GM19463 (cell line): Measurements from ENCODE around the gene AMER2.
"Not testable (repeated sequence)": the region's sequence is repeated elsewhere in the genome, so short reads cannot be mapped to it uniquely, and the experiment has no call there.

ENCODE experiments used
- ATAC-seq: cut with Tn5 transposase; IDR thresholded peaks from one replicate; pipeline ENCODE4 v1.9.1; 2021; ENCODE audit warnings: mild to moderate bottlenecking, moderate library complexity; ENCODE audit not compliant: unreplicated experiment

AMER2 gene

DNA sequence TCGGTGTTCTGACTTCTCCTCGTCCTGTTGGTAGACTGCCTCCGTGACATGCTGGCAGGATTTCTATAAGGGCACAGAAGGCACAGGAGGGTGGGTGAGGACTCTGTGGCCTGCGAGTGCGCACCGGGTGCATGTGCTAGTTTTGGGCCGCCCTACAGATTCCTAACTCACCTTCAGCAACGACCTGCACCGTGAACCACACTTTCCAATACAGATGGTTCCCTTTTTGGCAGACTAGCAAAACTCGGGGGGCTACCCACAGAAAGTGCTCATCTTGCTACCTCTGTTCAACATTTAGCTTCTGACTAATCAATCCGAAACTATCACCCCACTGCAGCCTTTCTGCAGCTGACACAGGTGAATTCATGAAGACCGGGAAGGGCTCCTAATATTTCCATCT is 14.1 kb upstream of the AMER2 start:
- ATAC-seq = peak; percentile 39

DNA sequence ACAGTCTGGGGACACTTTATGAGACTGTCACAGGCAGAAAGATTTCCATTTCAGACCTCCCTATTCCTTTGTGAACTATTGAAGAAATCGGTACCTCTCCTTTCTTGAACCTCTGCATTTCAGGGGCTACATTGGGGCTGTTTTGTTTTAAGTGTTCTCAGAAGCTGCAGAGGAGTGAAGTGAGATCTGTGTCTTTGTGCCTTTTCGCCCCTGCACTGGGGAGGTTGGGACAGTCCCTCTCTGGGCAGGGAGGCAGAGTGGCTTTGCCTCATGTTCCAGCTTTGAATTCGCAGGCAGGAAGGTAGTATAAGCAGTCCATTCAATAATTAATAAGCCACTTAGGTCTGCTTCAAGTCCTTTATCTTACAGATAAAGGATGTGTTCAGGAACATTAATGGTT is 9.5 kb upstream of the AMER2 start:
- peak; percentile 31 for ATAC-seq

DNA sequence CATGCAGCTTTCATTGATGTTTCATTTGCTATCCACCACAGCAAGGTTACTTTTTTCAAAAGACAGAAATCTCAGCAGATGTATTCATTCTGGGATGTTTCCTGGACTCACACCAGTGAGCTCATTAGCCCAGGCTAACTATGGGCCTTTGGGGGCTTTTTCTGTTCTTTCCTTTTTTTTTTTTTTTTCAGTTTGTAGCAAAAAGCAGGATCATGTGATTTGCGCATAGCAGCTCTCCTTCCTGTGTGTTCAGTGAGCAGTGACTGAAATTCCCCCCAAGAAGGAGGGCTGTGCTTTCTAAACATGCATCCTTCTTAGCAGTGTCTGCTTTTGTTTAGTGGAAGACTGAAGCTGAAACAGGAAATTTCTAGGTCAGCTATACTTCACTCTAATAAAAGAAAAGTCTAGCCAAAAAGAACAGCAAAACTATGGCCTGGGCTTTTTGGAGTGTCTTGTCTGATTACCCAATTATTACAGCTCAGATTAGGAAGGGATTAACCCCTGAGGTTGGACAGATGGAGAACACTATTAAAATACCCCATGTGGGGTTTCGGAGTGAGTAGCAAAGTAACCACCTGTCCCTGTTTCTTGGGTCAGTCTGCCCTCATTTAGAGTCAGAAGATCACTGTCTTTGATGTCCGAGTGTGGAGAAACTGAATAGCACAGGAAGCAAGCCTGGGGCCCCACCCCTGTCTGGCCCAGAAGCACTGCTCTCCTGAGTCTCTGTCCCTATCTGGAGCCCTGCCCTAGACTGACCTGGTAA is 8.9 kb upstream of the AMER2 start:
- peak; percentile 75 for ATAC-seq

DNA sequence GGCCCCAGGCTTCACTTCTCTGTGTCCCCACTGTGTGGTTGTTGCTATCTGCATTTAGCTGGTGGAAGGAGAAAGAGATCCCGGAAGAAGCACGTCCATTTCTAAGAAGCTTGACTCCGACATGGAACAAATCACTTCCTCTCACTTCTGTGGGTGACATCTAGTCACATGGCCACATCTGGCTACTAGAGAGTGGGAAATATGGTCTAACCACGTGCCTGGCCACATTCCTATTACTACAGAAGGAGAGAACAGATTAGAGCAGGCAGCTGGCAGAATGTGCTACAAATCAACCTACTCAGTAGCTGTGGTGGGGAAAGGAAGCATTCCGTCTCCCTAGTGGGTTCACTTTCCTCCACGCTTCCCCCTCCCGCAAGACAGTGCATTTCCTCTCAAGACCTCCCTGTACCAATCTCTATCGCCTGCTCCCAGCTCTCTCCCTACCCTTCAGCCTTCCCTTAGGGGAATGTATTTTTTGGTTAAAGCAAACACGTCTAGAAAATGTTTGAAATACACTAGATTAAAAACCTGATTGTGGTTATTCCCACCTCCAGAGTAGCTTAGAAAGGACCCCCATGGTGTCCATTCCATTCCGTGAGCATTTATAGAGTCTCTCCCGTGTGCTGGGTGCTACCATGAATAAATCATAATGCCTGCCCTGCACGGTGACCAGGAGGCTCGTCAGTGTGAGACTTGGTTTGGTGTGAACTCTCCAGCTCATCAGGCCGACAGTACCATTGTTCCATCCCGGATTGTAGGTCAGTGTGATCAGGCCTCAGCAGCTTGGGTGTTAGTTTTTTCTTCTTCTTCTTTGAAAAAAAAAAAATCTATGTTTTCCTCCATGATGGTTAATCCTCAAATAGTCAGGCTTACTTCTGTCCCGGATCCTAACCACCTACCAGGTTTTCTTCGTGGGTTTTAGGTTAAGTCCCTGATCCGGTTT is 8.0 kb upstream of the AMER2 start:
- ATAC-seq = no peak

DNA sequence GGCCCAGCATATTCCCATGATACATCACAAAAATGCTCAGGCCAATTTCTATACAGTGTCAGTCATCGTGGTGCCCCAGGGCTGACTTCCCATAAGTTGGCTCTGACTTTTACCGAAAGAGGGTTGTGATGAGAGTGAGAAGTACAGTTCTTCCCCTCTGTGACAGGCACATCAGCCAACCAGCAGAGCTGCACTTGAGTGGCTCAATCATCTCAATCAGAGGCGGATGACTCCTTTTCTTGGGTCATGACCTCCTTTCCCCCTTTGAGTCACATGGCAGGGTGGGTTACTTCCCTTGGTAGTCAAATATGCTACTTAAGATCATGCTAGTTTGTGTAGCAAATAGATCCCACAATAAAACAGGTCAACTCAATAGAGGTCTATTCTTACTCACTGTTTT is 6.9 kb upstream of the AMER2 start:
- no peak for ATAC-seq

DNA sequence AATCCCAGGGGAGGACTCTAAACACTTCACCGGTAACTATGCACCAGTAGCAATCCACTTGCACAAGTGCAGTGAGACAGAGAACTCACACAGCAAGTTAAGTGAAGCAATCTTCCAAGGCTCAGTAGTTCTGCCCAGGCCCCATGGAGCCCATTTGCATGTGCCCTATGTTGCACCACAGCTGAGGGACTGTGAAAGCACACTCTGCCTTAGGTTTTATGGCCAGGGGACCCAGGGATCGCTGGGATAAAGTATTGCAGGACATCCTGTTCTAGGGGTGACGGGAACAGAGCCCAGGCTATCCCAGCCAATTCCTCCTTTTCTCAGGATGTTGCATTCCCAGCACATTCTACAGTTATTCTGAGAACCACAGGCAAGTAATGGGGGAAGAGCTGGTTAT is 6.0 kb upstream of the AMER2 start:
- ATAC-seq = no peak

DNA sequence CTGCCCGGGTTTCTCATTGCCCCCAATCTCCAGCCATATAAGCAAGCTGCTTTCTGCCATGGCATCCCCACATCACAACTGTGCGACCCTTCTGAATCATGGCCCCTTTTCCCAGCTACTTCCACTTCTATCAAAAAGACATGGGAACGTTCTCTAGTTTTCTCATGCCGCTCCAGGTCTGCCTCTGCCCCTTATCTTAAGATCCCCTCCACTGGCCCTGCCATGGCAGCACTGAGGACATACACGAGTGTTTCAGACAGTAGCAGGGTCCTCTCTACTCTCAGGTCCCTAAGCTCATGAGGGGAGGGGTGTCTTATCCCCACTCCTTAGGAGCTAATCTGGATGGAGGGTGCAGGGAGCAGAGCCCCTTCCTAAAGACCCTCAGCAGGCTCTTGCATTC is 5.5 kb upstream of the AMER2 start:
- no peak for ATAC-seq

DNA sequence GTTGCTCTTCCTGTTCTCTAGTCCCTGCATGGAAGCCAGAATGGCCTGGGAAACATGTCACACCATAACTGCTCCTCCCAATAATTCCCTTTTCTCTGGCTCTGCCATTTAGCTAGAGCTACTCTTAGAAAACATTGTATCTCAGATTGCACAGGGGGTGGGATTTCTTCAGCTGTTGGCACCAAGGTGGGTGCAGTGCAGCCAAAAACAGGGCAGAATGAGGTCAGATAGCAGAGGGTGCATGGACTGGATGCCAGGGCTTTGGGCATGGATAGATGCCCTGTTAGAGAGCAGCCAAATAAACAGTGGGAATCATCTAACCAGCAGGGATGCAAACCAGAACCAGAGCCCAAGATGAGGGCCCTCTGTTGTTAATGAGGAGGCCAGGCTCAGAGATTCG is 4.9 kb upstream of the AMER2 start:
- no peak for ATAC-seq

DNA sequence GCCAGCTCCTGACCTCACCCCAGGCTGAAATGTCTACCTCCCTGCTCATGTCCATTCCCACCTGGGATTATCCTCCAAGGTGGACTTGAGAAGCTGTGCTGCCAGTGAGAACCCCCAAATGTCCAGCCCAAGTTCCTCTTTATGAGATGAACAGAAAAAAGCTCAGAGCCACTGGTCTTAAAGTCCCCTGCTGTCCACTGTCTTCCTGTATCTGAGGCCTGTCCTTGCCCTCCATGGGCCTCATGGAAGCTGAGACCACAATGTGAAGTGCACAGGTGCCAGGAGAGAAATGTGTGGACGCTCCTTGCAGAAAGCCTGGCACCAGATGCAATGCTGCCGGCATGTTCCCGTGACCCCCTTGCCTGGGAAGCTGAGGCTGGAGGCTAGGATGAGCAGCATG is 3.3 kb upstream of the AMER2 start:
- ATAC-seq = no peak

DNA sequence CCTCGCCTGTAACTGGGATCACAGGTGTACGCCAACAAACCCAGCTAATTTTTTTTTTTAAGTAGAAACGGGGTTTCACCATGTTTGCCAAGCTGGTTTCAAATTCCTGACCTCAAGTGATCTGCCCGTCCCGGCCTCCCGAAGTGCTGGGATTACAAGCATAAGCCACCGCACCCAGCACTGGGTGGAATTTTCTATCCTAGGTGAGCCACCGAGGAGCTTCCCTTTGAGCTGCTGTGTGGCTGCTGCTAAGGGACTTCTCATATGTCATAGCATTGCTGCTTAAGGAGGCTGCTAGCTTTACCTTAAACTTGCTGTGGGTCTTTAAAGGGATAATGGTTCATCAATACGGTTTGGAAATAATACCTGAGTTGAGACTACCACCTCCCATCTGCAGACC is 2.9 kb upstream of the AMER2 start:
- no peak for ATAC-seq

DNA sequence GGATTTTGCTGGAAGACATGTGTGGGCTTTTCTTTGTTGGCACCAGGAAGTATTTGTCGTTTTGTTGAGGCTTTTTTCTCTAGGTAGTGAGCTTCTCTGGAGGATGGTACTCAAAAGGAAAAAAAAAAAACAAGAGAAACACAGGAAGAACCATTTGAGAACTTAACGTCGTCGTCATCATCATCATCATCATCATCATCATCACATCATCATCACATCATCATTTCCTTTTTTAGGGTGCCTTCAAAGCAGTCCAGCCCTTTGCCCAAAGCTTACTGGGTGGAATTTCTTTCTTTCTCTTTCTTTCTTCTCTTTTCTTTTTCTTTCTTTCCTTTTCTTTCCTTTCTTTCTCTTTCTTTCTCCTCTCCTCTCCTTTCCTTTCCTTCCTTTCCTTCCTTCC is 2.2 kb upstream of the AMER2 start:
- ATAC-seq = no peak

DNA sequence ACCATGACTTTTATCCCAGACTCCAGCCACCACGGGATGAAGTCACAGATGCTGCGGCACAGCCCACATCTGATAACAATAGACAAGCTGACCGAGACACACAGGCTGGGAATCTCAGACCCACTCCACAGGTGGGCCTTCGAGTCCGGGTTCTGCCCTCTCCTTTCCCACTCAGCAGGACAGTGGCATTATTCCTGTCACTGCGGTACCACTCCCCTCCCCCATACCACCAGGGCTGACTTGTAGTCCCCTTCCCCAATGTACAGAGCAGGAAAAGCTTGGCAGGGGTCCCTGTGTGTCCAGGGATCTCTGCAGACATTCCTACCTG is 179 bp upstream of the AMER2 start:
- ATAC-seq = no peak

DNA sequence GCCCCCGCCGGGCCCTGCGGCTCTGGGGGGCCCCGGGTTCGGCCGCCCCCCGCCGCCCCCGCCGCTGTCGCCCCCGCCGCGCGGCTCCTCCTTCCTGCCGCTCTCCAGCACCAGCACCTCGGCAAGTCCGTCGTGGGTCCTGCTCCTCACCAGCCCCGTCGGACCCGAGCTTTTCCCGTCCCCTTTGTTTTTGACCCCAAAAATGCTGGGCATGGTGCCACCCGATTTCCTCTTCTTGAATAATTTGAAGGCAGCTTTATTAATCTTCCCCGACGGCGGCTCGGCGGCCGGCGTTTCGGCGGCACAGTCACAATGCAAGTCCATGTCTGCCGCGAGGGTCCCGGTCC is 945 bp downstream of the AMER2 start:
- ATAC-seq = no peak

DNA sequence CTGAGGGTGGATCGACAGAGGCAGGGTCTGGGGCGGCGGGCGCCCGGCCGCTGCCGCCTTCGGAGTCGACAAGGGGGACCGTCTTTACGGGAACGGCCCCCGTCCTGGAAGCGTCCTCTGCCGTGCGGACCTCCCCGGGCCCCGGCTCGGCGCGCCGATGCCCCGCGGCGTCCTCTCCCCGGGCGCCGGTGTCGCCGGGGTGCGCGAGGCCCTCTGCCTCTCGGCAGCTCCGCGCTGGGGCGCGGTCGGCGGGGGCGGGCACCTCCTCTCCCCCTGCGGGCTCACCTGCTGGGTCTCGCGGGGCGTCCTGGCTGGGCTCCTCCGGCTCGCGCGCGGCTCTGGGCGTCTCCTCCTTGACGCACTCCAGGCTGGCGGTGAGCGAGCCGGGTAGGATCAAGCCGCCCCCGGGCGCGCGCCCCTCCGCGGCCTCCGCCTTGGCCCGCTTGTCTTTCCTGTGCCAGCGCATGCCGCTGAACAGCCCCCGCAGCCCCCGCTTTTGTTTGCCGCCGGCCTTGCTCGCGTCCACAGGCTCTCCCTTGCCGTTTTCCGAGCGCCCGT is 1.5 kb downstream of the AMER2 start:
- no peak for ATAC-seq

DNA sequence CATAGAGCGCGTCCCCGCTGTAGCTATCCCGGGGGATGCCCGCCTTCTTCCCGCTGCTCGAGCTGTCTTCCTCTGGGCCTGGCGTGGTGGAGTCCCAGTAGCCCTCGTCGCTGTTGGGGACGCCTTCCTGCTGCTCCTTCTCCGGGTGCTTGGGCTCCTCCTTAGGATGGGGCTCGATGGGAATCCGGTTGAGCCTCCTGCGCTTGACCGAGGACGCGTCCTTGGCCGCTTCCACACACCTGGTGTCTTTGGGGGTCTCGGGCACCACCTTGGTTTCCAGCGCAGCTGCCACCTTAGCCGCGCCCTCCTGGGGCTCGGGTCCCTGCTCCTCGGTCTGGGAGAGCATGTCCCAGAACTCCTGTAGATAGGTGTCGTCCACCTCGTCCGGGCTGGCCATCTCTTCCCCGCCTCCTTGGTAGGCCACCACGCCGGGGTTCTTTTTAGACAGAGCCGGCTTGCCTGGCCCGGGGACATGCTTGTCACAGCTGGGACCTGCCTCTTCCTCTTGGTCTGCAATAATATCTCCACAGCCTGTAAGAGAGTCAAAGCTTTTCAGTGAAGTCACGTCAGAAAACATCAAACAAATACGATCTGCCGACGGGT is 2.0 kb downstream of the AMER2 start:
- ATAC-seq = no peak

DNA sequence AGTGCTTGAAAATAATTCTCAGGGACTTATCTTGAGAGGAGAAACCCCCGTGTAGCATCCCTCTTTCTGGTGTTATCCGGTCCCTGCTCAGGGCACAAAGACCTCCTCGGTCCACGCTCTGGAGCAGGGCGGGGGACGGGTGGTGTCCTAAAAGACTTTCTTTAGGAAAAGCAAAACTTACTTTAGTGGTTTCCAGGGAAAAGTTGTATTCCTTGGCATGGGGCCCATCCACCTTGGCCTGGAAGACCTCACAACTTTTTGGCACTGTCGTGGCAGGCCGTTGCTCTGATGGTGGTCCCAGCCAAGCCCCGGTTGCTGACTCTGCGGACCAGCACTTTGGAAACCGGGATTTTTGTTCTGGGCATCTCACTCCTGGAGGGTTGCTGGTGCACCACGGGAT is 2.7 kb downstream of the AMER2 start:
- ATAC-seq = no peak

DNA sequence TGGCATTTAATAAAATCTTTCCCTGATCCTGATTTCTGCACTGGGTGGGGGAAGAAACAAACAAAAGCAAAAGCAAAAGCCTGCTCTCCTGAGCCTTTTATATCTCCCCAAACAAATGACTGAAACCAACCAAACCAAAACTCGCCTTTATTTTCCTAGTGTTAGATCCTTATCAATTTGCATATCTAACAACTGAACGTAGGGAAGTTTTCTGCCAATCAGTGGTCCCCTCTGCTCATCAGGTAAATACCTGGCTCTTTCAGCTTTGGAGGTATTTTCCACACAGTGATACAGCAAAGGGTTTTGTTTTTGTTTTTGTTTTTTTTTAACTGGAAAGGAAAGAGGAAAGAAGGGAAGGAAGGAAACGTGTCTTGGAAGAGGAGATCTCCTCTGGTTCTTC is 3.3 kb downstream of the AMER2 start:
- no peak for ATAC-seq

DNA sequence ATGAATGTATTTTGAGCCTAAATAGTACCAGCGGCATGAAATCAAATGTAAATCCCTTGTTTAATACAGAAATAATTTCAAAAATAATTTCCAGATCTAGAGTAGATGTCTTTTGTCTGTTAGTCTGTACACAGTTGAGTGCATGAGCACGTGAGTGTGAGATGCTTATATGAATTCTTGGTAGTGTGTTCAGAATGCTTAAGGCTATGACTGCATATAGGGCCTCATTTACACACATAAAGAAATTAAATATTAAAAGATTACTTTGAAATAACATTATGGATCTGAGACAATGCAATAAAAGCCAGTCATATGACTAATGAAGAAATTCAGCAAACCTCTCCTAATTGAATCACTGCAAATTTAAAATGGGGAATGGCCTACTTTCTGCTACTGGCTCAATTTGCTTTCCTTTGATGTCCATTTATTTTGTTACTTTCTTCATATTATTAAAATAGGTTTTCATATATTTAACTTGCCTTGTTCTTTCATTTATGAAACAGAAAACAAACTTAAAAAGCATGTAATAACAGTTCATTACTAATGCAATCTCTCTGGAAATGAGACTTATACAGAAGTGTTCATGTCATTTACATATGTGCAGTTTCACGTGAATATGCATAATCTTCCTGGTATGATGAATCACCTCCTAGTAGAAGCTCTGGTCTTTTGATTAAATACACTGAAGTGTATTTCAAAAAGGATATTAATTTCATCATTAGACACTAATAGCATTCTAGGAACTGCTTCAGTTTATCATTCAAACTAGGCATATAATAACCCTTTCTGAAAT is 4.5 kb downstream of the AMER2 start:
- ATAC-seq = no peak

DNA sequence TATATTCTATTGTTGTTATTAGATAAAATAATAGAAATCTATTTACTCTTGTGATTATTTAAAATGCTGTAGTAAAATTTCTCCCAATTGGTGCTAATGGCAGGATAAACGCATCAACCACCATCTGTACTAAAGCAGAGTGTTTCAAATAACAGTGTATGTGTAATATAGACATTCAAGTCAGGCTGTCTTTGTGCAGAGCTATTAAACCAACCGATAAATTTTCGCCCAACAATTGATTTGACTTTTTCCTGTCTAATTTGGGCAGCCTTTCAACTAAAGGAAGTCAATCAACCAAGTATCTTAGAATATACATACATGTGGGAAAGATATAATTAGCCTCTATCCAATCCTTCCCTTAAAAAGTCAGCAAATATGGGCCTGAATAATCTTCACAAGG is 5.8 kb downstream of the AMER2 start:
- no peak for ATAC-seq

DNA sequence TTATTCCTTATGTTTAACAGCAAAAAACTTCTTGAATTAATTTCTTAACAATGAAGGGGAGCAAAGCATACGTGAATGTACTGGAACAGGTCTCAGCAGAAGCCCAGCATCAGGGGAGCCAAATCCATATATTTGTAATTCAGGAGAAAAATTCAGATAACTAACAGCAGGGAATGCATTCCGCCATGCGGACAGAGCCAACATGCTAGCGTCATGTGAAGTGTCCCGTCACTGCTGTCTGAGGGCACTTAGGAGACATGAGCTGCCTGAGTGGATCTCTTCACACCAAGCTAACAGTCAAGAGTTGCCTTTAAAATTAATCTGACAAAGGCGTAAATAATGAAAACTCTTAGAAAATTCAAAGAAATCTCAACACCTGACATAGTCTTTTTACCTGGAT is 6.4 kb downstream of the AMER2 start:
- no peak for ATAC-seq

DNA sequence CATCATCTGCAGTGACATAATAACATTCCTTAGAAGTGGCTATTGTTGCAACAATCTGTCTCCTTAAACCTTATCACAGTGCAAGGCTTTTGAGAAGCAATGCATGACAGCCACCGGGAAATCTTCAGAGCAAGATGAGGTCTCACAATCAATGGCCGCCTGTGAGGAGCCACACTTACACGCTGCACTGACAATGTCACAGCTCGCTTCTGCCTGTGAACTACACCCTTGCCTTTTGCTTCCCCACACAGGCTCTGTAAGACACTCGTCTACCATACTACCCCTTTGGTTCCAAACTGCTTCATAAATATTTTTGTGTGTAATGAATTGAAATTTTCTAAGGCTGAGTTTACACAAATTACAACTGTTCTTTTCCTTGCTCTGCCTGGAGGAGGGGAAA is 6.9 kb downstream of the AMER2 start:
- not testable (repeated sequence) for ATAC-seq
